Osteoblast (primary cell): ENCODE measurements around the gene METTL1. TPM values are rescaled to one million over a fixed set of nuclear protein-coding genes. Genes with fewer than 3 reads are reported as not detected.

Experiments used
- DNase-seq: peaks from one replicate; pipeline ENCODE4 v3.0.0; 2011; ENCODE audit warnings: low spot score, mixed read lengths; ENCODE audit not compliant: insufficient read length; ENCODE audit errors: missing footprints
- H2AFZ ChIP-seq: 2 replicates; pipeline ENCODE4 v1.6.0; 2011; ENCODE audit warnings: mild to moderate bottlenecking, low read length
- H3K27ac ChIP-seq: 2 replicates; pipeline ENCODE4 v1.5.1; 2011; ENCODE audit warnings: mild to moderate bottlenecking, low read depth, low read length, moderate library complexity
- H3K27me3 ChIP-seq: 2 replicates; pipeline ENCODE4 v1.6.0; 2012; ENCODE audit warnings: mild to moderate bottlenecking, control low read depth, inconsistent platforms, low read length, moderate library complexity; ENCODE audit not compliant: insufficient read depth
- H3K36me3 ChIP-seq: 2 replicates; pipeline ENCODE4 v1.5.1; 2011; ENCODE audit warnings: mild to moderate bottlenecking, low read length, control low read depth, moderate library complexity; ENCODE audit not compliant: insufficient read depth
- H3K4me1 ChIP-seq: 2 replicates; pipeline ENCODE4 v1.5.1; 2011; ENCODE audit warnings: mild to moderate bottlenecking, low read length, control low read depth, moderate library complexity; ENCODE audit not compliant: insufficient read depth
- H3K4me2 ChIP-seq: 2 replicates; pipeline ENCODE4 v1.6.0; 2011; ENCODE audit warnings: mild to moderate bottlenecking, low read length; ENCODE audit not compliant: insufficient read depth
- H3K4me3 ChIP-seq: fragments of 200-600 bp; sonication (generic); 3 replicates; pipeline ENCODE4 v1.5.1; 2012; ENCODE audit warnings: mild to moderate bottlenecking, low read length, inconsistent platforms; ENCODE audit not compliant: insufficient read depth
- H3K79me2 ChIP-seq: 2 replicates; pipeline ENCODE4 v1.6.0; 2012; ENCODE audit warnings: mild to moderate bottlenecking, low read length, control low read depth, inconsistent platforms; ENCODE audit not compliant: insufficient read depth
- H3K9me3 ChIP-seq: 2 replicates; pipeline ENCODE4 v1.5.1; 2011; ENCODE audit warnings: low read depth, low read length, control low read depth
- H4K20me1 ChIP-seq: 2 replicates; pipeline ENCODE4 v1.6.0; 2012; ENCODE audit warnings: mild to moderate bottlenecking, low read length, control low read depth; ENCODE audit not compliant: insufficient read depth
- total RNA-seq: library from RNA; depleted of rRNA; stranded (reverse); fragments of >200 nt; gene quantifications from 2 replicates; pipeline ENCODE4 v1.2.3, GENCODE V29; 2012
- TF ChIP-seq, protein P1 (sequence below): IDR thresholded peaks from 2 replicates; pipeline ENCODE4 v1.5.1; 2011; ENCODE audit warnings: mild to moderate bottlenecking, low read depth, low read length, moderate library complexity; ENCODE audit errors: extremely low read depth

METTL1 gene
- total RNA-seq, 1 donor = 2.9 TPM

DNA sequence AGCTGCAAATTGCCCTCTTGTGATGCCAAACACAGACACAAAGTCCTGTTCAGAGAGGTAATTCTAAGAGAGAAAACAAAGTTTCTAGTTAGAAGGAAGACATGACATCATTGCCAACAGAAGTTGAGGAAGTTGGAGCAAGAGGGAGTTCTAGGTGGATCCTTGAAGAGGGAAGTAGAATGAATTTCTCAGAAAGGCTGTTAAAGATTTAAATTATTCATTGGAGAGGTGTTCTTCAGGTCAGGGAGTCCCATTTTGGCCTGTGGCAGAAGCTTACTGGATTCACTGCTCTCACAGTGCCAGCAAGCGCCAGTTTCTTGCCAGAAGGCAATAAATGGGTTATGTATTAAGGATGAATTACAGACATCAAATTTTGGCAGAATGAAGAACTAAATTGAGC, 26.0 kb upstream of the METTL1 start:
- DNase-seq = no peak
- Histone ChIP-seq H3K36me3 (peaks cover 60% of the 10 kb centered on the region), H3K4me1 (peaks cover 13% of the 10 kb centered on the region)

DNA sequence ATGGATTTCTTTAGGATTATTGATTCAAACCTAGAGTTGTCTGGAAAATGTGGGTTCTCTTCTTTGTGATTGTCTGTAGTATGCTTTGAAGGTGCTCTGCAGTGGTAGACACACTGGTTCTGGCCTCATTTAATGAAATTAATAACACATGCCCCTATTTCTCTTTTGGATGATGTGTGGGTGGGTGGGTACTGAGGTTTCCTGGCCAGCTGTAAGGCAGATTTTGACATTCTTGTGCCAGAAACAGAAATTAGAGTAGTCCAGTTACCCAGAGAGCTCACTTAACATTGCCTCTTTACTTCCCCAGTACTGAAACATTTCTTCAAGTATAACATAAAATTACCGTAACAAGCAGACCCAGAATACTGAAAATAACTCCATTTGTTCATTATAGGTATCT, 25.1 kb upstream of the METTL1 start:
- Histone ChIP-seq H3K36me3 (peaks cover 61% of the 10 kb centered on the region), H3K79me2 (peaks cover 12% of the 10 kb centered on the region)

More for the DNA sequence above, 26.0 kb upstream of the METTL1 start:
- H3K27me3 ChIP-seq = no peaks in the 10 kb centered on the region
- no peak overlapping the region for H2AFZ ChIP-seq
- TF ChIP-seq, protein P1, sequence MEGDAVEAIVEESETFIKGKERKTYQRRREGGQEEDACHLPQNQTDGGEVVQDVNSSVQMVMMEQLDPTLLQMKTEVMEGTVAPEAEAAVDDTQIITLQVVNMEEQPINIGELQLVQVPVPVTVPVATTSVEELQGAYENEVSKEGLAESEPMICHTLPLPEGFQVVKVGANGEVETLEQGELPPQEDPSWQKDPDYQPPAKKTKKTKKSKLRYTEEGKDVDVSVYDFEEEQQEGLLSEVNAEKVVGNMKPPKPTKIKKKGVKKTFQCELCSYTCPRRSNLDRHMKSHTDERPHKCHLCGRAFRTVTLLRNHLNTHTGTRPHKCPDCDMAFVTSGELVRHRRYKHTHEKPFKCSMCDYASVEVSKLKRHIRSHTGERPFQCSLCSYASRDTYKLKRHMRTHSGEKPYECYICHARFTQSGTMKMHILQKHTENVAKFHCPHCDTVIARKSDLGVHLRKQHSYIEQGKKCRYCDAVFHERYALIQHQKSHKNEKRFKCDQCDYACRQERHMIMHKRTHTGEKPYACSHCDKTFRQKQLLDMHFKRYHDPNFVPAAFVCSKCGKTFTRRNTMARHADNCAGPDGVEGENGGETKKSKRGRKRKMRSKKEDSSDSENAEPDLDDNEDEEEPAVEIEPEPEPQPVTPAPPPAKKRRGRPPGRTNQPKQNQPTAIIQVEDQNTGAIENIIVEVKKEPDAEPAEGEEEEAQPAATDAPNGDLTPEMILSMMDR = no peak
- H3K4me2 ChIP-seq = no peak overlapping the region
- H3K27ac ChIP-seq = no peak overlapping the region
- no peak overlapping the region for H3K4me3 ChIP-seq
- H3K9me3 ChIP-seq = no peaks in the 10 kb centered on the region
- no peaks in the 10 kb centered on the region for H4K20me1 ChIP-seq
- peaks cover 12% of the 10 kb centered on the region for H3K79me2 ChIP-seq

DNA sequence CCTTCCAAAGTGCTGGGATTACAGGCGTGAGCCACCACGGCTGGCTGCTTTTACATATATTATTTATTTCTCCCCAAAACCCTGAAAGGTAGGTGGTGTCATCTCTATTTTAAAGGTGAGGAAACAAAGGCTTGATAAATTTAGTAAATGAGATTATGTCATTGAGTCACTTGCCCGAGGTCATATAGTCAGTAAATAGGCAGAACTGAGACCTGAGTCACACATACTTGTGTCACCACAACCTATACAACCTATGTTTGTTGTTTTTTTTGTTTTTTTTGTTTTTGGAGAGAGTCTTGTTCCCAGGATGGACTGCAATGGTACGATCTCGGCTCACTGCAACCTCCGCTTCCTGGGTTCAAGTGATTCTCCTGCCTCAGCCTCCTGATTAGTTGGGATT, 23.4 kb upstream of the METTL1 start:
- Histone ChIP-seq H3K4me2 (no peak overlapping the region), H3K79me2 (peaks cover 12% of the 10 kb centered on the region), H4K20me1 (no peaks in the 10 kb centered on the region), H3K4me1 (peaks cover 13% of the 10 kb centered on the region), H3K36me3 (peaks cover 65% of the 10 kb centered on the region), H2AFZ (no peak overlapping the region), H3K27me3 (no peaks in the 10 kb centered on the region), H3K27ac (peak overlapping the region; percentile 56), H3K4me3 (no peak overlapping the region), H3K9me3 (no peaks in the 10 kb centered on the region)
- TF ChIP-seq, protein P1 = no peak
- DNase-seq = no peak

More for the DNA sequence above, 25.1 kb upstream of the METTL1 start:
- H2AFZ ChIP-seq = no peak overlapping the region
- H3K27ac ChIP-seq = no peak overlapping the region
- H3K4me2 ChIP-seq = no peak overlapping the region
- no peak overlapping the region for H3K4me3 ChIP-seq
- TF ChIP-seq, protein P1 = no peak
- H3K9me3 ChIP-seq = no peaks in the 10 kb centered on the region
- no peaks in the 10 kb centered on the region for H3K27me3 ChIP-seq
- no peak for DNase-seq
- no peaks in the 10 kb centered on the region for H4K20me1 ChIP-seq
- peaks cover 13% of the 10 kb centered on the region for H3K4me1 ChIP-seq

DNA sequence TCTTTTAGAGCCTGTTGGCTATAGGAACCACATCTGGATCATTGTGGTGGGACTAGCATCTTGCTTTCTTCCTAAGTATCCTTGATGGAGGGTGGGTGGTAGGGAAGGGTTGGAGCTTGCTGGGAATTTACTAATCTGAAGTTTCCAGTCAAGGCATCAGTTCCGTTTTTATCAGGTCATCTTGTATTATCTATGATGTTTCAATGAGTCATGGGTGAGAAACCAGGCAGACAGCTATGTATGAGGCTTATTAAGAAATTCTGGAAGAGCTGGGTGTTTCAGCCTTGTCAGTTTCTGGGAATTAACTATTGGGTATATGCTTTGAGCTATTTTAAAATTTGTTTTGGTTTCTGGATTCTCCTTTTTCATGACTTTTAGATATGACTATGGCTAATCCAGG, 22.0 kb upstream of the METTL1 start:
- H3K4me1 ChIP-seq = peaks cover 13% of the 10 kb centered on the region
- TF ChIP-seq, protein P1 = no peak
- no peak overlapping the region for H3K4me3 ChIP-seq
- peak overlapping the region; percentile 62 for H3K4me2 ChIP-seq
- no peaks in the 10 kb centered on the region for H3K27me3 ChIP-seq
- peak; percentile 93 for DNase-seq
- peak overlapping the region; percentile 10 for H2AFZ ChIP-seq
- no peaks in the 10 kb centered on the region for H4K20me1 ChIP-seq
- H3K9me3 ChIP-seq = no peaks in the 10 kb centered on the region
- peaks cover 12% of the 10 kb centered on the region for H3K79me2 ChIP-seq
- peak overlapping the region; percentile 88 for H3K27ac ChIP-seq
- peaks cover 52% of the 10 kb centered on the region for H3K36me3 ChIP-seq
